22Rv1 (cell line): ENCODE data around the gene C11orf54.

Experiments used
- ZFX ChIP-seq: fragments of 450-650 bp; IDR thresholded peaks from 2 replicates; pipeline ENCODE4 v1.6.1; 2017; ENCODE audit warnings: antibody characterized with exemption, borderline replicate concordance
- TF ChIP-seq, protein P1 (sequence below): fragments of 450-650 bp; IDR thresholded peaks from 2 replicates; pipeline ENCODE4 v1.5.1; 2017; ENCODE audit warnings: mild to moderate bottlenecking

DNA sequence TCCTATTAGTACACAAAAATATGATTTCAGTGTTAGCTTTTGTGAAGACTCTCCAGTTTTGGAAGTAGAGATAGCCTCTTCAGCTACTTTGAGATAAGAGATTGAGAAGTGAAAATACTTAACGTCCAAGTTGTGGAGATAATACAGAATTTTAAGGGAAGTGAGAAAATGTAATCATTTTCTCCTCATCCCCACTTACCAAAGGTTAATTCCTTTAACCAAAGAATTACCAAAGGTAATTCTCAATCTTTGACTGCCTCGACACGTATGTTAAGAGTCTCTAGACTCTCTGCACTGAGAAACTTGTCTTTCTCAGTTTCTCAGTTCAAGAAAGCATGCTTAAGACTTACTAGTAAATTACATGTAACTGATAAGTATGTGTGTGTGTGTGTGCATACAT, 15.3 kb downstream of the C11orf54 start:
- TF ChIP-seq, protein P1, sequence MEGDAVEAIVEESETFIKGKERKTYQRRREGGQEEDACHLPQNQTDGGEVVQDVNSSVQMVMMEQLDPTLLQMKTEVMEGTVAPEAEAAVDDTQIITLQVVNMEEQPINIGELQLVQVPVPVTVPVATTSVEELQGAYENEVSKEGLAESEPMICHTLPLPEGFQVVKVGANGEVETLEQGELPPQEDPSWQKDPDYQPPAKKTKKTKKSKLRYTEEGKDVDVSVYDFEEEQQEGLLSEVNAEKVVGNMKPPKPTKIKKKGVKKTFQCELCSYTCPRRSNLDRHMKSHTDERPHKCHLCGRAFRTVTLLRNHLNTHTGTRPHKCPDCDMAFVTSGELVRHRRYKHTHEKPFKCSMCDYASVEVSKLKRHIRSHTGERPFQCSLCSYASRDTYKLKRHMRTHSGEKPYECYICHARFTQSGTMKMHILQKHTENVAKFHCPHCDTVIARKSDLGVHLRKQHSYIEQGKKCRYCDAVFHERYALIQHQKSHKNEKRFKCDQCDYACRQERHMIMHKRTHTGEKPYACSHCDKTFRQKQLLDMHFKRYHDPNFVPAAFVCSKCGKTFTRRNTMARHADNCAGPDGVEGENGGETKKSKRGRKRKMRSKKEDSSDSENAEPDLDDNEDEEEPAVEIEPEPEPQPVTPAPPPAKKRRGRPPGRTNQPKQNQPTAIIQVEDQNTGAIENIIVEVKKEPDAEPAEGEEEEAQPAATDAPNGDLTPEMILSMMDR: no peak
- no peak for TF ChIP-seq ZFX
